ENCODE measurements around the gene TSPAN31. TPM values are rescaled to one million over a fixed set of nuclear protein-coding genes. Genes with fewer than 3 reads are reported as not detected.

Gene TSPAN31
- total and polyA plus RNA-seq, 2 of the 8 experiments (the other 6 are each of a cell fraction or from before 2014, with no cell fraction given) = 15.8 to 31.4 TPM

- Histone ChIP-seq H3K36me3 (ENCODE audit: control insufficient read depth in 2 of 4, insufficient read depth in 4 of 4, low read length in 3 of 4) (peaks cover 11 to 17% (median 14%) of the 10 kb centered on the region in 4 experiments; a peak in 7 of 8 replicates), H3K9me3 (ENCODE audit: insufficient read depth in 2 of 2, low read depth in 1 of 2, low read length in 1 of 2) (no peaks in the 10 kb centered on the region), H4K20me1 (replicated peaks in 1 of 2; ENCODE audit: control insufficient read depth in 1 of 2, insufficient read depth in 2 of 2, low read length in 2 of 2) (peaks cover 0 to 4% of the 10 kb centered on the region in 2 experiments), H4K5ac (ENCODE audit: insufficient read length, low read depth, low read length) (no peak within 1 kb of the TSS), H2AFZ (ENCODE audit: low read length) (no peak within 1 kb of the TSS), H2BK15ac (ENCODE audit: low read length) (no peak within 1 kb of the TSS; the same call in 1 of the 2 replicates), H3K4me3 (ENCODE audit: extremely low read depth in 1 of 4, insufficient read depth in 2 of 4, low read depth in 3 of 4, low read length in 4 of 4) (peak within 1 kb of the TSS; percentile 39 to 66 (median 64)), H2BK120ac (replicated peaks; ENCODE audit: low read depth, low read length) (no peak within 1 kb of the TSS), H2BK12ac (ENCODE audit: low read depth, low read length) (0 out of 2 replicates have a peak within 1 kb of the TSS, but pooled peaks have one; percentile 50), H3K9ac (replicated peaks in 1 of 4; ENCODE audit: extremely low read depth in 1 of 4, low read depth in 3 of 4, low read length in 3 of 4) (no peak within 1 kb of the TSS), H4K8ac (ENCODE audit: extremely low read depth, insufficient read depth, low read length) (peak within 1 kb of the TSS; percentile 31; the same call in 1 of the 2 replicates), H2AK5ac (ENCODE audit: low read depth, low read length) (no peak within 1 kb of the TSS), H3K79me1 (ENCODE audit: low read depth, low read length) (no peaks in the 10 kb centered on the region; the same call in 1 of the 2 replicates), H3K79me2 (ENCODE audit: control insufficient read depth in 1 of 2, insufficient read depth in 2 of 2, low read length in 2 of 2) (0 out of 4 replicates have a peak, but pooled peaks cover 0 to 7% of the 10 kb centered on the region in 2 experiments), H3K18ac (ENCODE audit: extremely low read depth, low read length) (peak within 1 kb of the TSS; percentile 19), H3K23ac (ENCODE audit: insufficient read length) (no peak within 1 kb of the TSS), H2BK5ac (ENCODE audit: low read depth, low read length) (0 out of 2 replicates have a peak within 1 kb of the TSS, but pooled peaks have one; percentile 24), H2BK20ac (ENCODE audit: low read length) (0 out of 2 replicates have a peak within 1 kb of the TSS, but pooled peaks have one; percentile 61), H3K56ac (replicated peaks; ENCODE audit: insufficient read length, low read depth, low read length) (no peak within 1 kb of the TSS), H3K14ac (ENCODE audit: insufficient read length) (no peak within 1 kb of the TSS), H3K4me2 (ENCODE audit: insufficient read depth in 1 of 2, low read depth in 2 of 2, low read length in 2 of 2) (peak within 1 kb of the TSS; percentile 87 to 96), H3K4me1 (replicated peaks in 1 of 4; ENCODE audit: control insufficient read depth in 3 of 4, insufficient read depth in 4 of 4, low read length in 3 of 4) (peaks cover 13 to 25% (median 20%) of the 10 kb centered on the region in 4 experiments), H3K27ac (ENCODE audit: low read depth, low read length) (no peak within 1 kb of the TSS), H3K4ac (replicated peaks; ENCODE audit: insufficient read length, low read depth, low read length) (no peak within 1 kb of the TSS), H4K91ac (replicated peaks; ENCODE audit: insufficient read length, low read length) (no peak within 1 kb of the TSS), H3K23me2 (ENCODE audit: low read depth, low read length) (peaks cover 25% of the 10 kb centered on the region), H3K27me3 (replicated peaks in 1 of 4; ENCODE audit: control insufficient read depth in 3 of 4, extremely low read depth in 1 of 4, insufficient read depth in 3 of 4, low read length in 3 of 4) (peaks cover 22 to 39% (median 37%) of the 10 kb centered on the region in 4 experiments)
- POLR2A ChIA-PET (ENCODE audit: partially characterized antibody) = interaction anchor here (0.6 to 5.3 kb wide), 18 partner anchors 10 to 78 kb away, joined by 3 to 35 read pairs (median 4); partner anchors contain the start of genes CDK4, TSFM and TSPAN31
- 5% methylated on average over 38 of the region's 38 CpGs; no CpG with 5 or more reads in 1 of the 2 experiments for WGBS, 2 experiments (ENCODE audit: extremely low coverage in 1 of 2, insufficient coverage in 1 of 2, insufficient read length in 1 of 2, insufficient replicate concordance in 2 of 2, low coverage in 1 of 2, low lambda C conversion rate in 2 of 2, missing lambda C conversion rate in 1 of 2)
- FAIRE-seq (no peak), DNase-seq (ENCODE audit: low read depth in 1 of 2, low spot score in 2 of 2) (peak; percentile 57 to 72)
- CTCF ChIA-PET (ENCODE audit: partially characterized antibody) = interaction anchor here (0.6 to 3.9 kb wide), 18 partner anchors 7 to 1702 kb away, joined by 3 to 40 read pairs (median 4); partner anchors contain the start of genes AGAP2 and TSFM
- TF ChIP-seq GTF2F1 (IDR thresholded peaks at IDR 0.05; ENCODE audit: borderline replicate concordance, low read depth, low read length) (no peak), CTBP2 (IDR thresholded peaks at IDR 0.05; ENCODE audit: borderline replicate concordance, insufficient read depth, insufficient read length, low read length) (no peak), CEBPB (IDR thresholded peaks at IDR 0.05; ENCODE audit: low read depth, low read length) (peak; percentile 77), TBP (IDR thresholded peaks at IDR 0.05; ENCODE audit: low read depth, low read length) (0 out of 2 replicates have a peak, but pooled peaks have one; percentile 17), SIN3A (conservative IDR thresholded peaks at IDR 0.05 in 1 of 2, IDR thresholded peaks at IDR 0.05 in 1 of 2; ENCODE audit: low read depth in 1 of 2, low read length in 2 of 2) (0 out of 4 replicates have a peak, but pooled peaks have one; percentile 14 to 28), RNF2 (IDR thresholded peaks at IDR 0.05; ENCODE audit: borderline replicate concordance, low read depth, low read length, missing control alignments, poor library complexity, severe bottlenecking) (peak; percentile 13), EZH2 (IDR thresholded peaks at IDR 0.05; ENCODE audit: low read depth, low read length, severe bottlenecking) (peak; percentile 62), SAP30 (IDR thresholded peaks at IDR 0.05; ENCODE audit: insufficient read depth, insufficient replicate concordance, low read length) (peak; percentile 17), SP1 (IDR thresholded peaks at IDR 0.05; ENCODE audit: low read depth, low read length) (peak; percentile 30; the same call in 1 of the 2 replicates)
Measured at GRCh38 chr12:57766464-57767304, 21.8 kb downstream of the TSPAN31 start, which contains the start of gene CYP27B1. Gene CYP27B1, minus strand, starts transcription at chr12:57767078. Its CDS starts 37 bp downstream, at chr12:57767041.

All from H1 (cell line).